ENCODE measurements around the gene DMAC2L.
"Not testable (repeated sequence)": the region's sequence is repeated elsewhere in the genome, so short reads cannot be mapped to it uniquely, and the experiment has no call there.

DMAC2L gene, protein sequence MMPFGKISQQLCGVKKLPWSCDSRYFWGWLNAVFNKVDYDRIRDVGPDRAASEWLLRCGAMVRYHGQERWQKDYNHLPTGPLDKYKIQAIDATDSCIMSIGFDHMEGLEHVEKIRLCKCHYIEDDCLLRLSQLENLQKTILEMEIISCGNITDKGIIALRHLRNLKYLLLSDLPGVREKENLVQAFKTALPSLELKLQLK

DNA sequence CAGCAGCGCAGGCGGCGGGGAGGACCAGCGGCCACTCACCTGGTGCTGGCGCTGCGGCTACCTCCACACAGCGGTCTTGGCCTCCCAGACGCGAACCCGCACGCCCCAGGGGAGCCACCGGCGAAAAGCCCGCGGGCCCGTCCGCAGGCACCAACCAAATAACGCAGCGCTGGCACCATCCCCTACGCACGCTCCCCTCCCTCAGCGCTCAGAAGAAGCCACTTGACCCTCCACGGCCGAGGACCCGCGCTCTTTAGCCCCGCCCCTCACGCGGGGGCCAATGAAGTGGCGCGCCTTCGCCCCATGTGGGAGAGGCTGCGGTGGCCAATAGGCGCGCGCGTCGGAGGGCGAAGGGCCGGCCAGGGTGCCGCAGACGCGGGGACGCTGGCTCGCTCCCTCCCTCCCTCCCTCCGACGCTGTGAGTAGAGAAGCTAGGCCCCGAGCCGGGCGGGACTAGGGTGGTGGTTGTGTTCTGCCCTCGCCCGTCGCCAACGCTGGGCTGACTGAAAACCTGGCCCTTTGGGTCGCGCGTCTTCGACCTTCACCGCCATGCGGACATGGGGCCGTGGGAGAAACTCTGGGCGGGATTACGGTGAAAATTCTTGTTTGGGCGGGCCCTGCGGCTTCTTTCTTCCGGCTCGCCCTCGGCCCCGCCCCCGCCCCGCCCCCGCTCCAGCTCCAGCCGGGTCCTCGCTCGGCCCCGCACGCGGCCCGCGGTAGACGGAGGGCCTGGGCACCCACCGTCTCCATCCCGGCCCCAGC, at the start of gene DMAC2L, which contains the start of gene L2HGDH:
Gene DMAC2L (plus strand): TSS at position 353 of the 762 bp plus-strand sequence. CDS start 9,164 bp downstream, outside the sequence.
Gene L2HGDH (minus strand): TSS at position 258 of the 762 bp plus-strand sequence. CDS start 79 bp downstream, at position 179.
- peak; percentile 90 for DNase-seq

DNA sequence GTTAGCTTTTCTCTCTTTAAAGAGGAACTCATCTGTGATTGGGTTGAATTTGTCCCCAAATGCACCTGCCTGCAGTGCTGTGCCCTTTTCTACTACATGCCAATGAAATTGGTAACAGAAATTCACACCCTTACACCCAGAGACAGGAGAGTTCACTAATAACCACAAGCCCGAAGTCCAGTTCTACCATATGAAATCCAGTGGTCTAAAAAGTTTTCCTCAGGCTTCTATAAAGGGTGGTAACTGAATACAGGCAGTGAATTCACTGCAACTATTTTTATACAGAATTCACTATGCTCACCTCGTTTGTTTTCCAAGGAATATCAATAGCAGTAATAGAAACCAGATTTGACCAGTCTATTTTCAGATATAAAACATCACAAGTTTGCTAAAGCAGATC, 49.3 kb upstream of the DMAC2L start:
- DNase-seq = no peak

DNA sequence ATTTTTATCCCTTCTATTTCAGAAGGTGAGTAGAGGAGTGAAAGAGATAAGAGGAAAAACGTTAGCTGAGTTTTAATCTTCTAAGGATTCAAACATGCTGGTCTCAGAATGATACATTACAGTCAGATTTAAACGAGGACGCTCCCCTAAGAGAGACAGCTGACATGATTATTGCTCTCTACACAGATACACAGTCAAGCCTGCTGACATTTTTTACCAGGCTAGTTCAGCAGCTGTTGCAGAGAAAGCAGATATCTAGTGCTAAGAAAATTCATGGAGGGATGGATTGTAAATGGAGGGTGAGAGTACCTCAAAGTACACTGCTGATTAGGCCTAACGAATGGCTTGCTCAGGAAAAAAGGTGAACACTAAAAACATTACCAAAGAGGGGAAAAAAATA, 48.8 kb upstream of the DMAC2L start:
- no peak for DNase-seq

DNA sequence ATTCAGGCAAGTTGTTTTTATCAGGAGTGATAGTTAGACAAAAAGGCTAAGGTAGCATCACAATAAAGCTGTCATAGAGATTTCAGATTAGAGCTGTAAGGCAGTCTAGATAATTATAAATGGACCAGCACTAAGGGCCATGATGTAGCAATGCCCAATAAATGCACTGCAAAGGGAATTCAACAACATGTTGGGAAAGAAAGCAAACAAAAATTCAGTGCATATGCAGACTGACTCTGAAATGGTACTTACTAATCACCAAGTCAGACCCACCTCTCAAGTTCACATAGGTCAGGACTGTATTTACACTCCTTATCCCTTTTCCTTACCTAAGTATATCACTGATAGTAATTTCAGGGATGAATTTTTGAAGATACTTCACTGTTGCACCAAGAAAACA, 47.1 kb upstream of the DMAC2L start:
- DNase-seq = no peak

DNA sequence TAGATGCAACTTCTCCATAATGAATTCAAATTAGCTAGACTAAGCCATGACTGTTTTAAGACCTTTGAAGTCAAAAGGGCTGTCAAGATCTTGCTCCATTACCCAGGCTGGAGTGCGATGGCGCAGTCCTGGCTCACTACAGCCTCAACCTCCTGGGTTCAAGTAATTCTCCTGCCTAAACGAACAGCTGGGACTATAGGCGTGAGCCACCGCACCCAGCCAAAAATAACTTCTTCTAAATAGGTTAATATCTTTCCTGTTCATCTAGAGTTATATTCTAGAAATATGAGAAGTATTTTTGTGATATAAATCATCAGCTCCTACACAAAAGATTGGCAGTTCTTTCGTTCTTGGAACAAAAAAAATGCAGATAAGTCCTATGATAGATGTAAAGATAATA, 41.2 kb upstream of the DMAC2L start:
- DNase-seq = no peak

DNA sequence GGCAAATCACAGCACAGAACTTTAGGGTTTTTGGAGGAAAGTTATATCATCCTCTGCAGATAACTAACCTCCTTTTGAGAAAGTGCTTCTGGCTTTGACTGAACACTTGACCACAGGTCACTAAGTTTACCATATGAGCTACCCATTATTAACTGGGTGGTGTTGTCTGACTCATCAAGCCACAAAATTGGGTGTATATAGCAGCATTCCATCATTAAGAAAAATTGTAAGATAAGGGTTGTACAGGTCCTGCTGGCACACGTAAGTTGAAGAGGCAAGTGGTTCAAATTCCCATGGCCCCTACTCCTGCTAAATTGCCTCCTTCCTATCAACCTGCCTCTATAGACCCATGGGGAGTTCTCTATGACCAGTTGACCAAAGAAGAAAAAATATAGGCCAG, 39.6 kb upstream of the DMAC2L start:
- DNase-seq = no peak

DNA sequence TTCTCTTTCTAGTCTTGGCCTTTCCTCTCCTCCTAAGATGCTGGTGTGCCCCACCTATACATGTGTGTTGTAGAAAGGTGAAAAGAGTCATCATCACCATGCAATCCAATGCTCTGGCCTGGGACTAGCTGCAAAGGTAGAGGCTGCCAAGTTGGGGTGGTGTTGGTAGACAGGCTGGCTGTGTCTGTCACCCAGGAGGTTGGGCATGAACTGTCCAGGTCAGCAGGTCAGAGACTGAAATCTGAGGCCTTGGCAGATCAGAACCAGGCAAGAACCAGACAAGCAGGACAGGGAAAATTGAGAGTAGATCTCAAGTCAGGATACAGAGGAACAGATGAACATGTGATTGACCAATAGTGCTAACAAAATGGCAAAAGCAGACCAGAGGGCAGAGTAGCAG, 26.3 kb upstream of the DMAC2L start:
- no peak for DNase-seq

DNA sequence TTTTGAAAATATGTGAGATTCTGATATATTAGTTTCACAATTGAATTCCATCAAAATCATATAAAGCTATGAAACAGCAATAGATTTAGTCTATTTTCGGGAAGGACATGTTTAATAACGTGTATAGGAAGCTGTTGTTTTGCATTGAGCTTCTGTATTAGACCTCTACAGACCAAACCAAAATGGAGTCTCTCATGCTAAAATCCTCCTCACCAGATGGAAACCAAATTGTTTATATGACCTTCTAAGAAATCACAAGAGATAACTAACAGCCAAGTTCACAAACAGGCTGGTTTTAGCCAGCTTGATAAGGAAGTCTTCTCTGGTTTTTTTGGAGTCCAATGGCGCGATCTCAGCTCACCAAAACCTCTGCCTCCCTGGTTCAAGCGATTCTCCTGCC, 24.0 kb upstream of the DMAC2L start:
- no peak for DNase-seq

DNA sequence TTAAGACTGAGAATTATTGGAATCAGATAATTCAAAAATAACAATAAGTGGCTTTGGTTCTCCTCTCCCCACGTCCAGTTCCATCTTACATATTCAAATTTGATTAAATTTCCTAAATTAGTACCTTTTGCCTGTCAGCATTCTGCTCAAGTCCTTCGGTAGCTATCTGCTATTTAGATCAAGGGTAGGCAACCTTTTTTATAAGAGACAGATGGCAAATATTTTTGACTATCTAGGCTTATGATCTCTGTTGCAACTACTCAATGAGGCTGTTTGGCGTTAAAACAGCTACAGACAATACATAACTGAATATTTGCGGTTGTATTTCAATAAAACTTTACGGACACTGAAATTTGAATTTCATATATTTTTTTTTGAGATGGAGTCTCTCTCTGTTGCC, 21.8 kb upstream of the DMAC2L start:
- no peak for DNase-seq

DNA sequence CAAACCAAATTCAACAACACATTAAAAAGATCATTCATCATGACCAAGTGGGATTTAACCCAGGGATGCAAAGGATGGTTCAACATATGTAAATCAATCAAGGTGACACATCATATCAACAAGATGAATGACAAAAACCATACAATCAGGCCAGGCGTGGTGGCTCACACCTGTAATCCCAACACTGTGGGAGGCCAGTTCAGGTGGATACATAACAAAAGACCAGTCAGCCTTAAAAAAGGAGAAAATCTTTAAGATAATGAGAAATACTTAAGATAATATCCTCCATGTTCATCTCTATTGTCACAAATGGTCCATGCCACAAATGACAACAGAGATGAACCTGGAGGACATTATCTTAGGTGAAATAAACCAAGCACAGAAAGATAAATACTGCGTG, 12.5 kb upstream of the DMAC2L start:
- DNase-seq = no peak

DNA sequence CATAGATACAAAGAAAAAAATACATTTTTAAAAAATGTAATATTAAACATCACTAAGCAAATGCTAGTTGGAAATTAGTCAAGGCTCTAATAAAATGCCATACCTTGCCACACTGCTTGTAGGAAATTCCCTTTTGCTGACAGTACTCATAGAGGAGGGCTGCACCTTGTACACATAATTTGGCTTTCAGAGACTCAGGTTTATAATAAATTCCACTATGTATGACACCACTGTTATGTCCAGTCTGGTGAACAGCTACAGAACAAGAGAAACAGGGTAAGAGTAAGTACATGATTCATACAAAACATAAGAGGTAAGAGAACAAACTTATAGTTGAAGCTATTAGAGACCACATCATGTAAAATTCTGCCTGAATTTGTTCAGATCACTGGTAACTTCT, 10.2 kb upstream of the DMAC2L start:
- DNase-seq = no peak

DNA sequence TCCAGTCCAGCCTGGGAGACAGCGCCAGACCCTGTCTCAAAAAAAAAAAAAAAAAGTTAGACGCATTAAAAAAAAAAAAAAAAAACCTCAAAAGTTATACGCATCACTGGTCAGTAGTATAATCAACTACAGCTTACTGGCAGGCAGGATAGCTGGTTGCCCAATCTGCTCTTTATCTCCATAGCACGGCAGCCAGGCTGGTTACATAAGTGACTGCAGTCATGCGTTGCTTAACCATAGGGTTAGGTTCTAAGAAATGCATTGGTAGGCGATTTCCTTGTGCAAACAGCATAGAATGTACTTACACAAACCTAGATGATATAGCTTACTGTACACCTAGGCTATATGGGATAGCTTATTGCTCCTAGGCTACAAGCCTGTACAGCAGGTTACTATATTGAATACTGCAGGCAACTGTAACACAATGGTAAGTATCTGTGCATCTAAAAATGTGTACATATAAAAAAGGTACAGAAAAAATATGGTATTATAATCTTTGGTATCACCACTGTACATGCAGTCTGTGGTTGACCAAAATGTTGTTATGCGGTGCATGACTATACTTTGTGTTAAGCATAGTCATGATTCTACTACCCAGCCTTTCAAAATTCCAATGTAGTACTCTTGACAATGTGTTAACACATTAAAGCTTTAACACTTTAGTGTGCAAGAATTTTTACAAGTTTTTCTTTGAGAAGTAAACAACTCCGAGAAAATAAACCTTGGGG, 8.2 kb upstream of the DMAC2L start:
- DNase-seq = peak; percentile 23

DNA sequence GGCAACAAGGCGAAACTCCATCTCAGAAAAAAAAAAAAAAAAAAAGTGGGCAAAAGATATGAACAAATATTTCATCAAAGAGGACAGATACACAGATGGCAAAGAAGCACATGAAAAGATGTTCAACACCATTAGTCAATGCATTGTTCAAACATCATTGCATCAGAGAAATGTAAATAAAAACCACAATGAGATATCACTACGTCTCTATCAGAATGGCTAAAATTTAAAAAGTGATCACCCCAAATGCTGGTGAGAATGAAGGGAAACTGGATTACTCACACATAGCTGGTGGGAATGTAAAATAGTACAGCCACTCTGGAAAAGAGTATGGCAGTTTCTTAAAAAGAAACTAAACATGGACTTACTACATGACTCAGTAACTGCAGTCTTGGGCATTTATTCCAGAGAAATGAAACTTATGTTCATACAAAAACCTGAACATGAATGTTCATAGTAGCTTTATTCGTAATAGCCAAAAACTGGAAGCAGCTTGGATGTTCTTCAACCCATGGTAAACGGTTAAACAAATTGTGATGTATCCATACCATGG, 3.7 kb upstream of the DMAC2L start:
- no peak for DNase-seq

DNA sequence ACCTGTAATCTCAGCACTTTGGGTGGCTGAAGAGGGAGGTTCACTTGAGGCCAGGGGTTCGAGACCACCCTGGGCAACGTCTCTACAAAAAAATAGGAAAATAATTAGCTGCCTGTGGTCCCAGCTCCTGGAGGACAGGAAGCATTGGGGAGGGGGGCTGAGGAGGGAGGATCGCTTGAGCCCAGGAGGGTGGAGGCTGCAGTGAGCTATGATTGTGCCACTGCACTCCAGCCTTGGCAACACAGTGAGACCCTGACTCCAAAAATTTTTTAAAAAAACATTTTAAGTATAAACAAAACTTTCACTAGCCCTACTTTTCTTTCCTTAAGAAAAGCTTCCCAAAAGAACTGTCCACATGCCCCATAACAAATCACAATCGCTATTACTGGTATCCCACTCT, 1.7 kb upstream of the DMAC2L start:
- no peak for DNase-seq

DNA sequence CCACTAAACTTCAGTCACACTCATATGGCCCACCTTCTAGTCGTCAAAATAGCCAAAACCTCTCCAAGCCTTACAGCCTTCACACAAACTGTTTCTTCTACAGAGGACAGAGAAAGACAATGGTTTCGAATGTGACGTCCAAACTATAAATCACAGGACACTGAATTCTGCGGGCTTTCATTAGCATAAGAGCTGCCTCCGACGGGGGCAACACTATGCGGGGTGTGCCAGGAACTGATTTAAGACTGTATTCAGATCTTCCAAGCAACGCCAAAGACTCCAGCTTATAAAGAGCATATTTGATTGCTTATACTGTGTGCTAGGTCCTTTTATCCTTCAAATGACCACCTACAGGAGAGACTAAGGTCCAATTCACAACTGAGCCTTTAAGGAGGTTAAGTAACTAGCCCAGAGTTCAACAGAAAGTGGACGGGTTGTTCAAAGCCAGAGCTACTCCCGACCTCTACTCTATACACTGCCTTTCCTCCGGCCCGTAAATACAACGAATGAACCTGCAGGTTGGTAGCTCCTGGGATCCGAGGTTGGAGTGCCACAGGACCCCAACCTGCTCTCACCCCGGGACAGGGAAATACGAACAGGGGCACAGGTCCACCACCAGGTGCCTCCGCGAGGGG, 670 bp upstream of the DMAC2L start:
- DNase-seq = no peak

DNA sequence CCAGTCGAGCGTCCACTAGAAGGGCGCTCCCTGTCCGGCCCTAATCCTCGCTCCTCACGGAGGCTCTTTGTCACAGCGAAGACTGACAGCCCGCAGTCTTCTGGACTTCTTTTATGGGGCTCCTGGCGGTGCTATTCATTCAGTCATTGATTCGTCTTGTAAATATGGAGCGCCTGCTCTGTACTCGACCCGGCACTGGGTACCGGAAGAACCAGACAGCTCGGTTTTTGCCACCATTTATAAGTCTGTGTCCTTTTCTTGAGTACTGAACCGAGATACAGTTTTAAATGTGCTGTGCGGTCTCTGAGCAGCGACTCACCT, 570 bp downstream of the DMAC2L start:
- DNase-seq = no peak

DNA sequence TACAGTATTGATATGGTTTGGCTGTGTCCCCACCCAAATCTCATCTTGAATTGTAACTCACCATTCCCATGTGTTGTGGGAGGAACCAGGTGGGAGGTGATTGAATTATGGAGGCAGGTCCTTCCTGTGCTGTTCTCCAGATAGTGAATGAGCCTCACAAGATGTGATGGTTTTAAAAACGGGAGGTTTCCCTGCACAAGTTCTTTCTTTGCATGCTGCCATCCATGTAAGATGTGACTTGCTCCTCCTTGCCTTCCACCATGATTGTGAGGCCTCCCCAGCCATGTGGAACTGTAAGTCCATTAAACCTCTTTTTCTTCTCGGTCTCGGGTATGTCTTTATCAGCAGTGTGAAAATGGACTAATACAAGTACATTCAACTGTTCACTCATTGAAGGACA, 2.0 kb downstream of the DMAC2L start:
- DNase-seq = not testable (repeated sequence)

DNA sequence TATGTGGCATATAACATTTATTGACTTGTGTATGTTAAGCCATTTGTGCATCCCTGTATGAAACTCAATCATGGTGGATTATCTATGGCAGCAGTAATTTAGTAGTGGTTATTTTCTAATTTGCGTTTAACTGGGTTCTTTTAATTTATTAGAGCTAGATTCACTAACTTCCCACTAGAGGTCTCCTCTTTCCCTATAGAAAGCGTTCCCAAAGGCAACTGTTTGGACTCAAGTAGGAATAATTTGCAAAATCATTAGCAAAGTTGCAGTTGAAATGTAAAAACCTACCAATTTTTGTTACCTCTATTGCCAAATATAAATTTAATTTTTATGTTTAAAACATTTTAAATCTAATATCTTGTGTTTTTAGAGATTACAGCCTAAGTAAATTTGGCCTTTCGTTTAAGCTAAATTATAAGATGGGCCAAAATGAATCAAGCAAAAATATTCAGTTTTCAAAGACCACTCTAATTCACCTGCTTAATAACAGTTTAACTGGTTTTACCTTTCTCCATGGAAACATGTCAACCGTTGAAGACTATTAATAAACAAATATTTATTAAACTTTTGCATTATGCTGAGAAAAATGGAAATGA, 6.0 kb downstream of the DMAC2L start:
- no peak for DNase-seq

DNA sequence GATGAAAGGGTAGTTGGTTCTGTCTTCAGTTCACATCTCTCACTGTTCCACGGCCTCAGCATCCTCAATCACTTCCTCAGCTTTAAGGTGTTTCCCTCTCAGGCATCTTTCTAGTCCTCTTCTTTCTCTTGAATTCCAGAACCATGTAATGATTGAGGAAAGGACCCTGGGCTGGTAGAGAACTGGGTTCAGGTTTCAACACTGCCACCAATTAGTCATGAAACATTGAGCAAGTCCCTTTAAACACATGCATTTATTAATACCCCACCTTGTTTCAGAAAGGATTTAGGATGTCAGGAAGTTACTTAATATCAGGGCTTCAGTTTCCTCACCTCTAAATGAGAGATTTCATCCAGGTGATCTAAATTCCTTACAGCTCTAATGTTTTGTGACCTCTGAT, 7.2 kb downstream of the DMAC2L start:
- no peak for DNase-seq

DNA sequence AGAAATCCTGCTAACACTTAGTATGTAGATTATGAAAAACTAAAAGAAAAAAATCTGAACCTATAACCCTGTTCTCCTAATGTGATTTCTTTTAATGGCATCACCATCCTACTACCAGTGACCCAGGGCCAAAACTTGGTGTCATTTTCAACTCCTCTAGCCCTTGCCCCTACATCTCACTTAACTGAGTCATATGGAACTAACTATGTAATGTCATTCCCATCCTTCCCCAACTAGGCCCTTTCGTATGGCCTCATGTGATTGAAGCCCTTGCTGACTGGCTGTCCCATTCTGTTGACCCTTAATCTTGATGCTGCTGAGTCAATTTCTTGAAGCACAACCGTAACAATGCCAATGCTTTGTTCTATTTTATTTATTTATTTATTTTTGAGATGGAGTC, 7.6 kb downstream of the DMAC2L start:
- no peak for DNase-seq

DNA sequence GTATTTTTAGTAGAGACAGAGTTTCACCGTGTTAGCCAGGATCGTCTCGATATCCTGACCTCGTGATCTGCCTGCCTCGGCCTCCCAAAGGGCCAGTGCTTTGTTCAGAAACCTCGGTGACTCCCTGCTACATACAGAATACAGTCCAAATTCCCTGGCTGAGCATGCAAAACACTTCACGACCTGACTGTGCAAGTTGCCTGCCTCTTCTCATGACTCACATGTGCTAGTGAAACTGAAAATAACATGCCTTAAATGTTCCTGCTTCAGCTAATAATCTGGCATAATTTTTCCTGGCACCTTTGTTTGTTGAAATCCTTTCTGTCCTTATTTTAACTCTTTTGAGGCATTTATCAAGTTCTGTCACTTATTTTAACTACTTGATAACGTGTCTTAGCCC, 8.2 kb downstream of the DMAC2L start:
- DNase-seq = no peak

DNA sequence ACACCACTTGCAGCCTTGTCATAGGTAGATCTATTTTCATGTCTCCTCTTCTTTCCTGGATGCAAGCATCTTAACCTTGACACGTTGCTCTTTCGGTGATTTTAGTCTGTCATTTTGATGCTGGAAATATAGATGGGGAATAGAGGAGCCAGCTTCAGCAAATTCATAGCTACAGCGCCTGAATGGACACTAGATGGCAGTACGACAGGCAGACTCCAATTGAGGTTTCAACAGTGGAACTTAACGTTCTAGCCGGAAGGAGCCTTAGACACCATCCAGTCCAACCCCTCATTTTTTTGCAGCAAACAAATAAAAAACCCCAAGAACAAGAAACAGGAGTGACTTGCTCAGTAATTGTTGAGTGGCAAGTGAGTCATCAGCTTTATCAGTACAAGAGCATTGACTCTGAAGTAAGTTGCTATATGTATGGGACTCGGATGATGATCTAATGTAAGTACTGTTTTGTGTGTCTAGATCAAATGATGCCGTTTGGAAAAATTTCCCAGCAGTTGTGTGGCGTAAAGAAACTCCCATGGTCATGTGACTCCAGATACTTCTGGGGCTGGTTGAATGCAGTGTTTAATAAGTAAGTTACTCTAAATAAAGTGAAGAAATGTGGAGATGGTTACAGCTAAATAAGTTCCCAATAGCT, 9.0 kb downstream of the DMAC2L start:
- DNase-seq = peak; percentile 75

Data from CD4-positive, alpha-beta T cell treated with Interleukin-15 for 1 hour (primary cell).